Esophagus squamous epithelium (tissue), 4 donors: ENCODE measurements around the gene BCL11B.

Experiments
- CTCF ChIP-seq, 6 experiments: fragments of 450-650 bp in 4 of 6; fragments of 200-600 bp in 2 of 6; sonication (generic) in 2 of 6; IDR thresholded peaks; one replicate each; pipeline ENCODE4 v1.5.1; 2016 to 2019; ENCODE audit warnings: antibody characterized with exemption in 6 of 6, mild to moderate bottlenecking in 4 of 6, moderate library complexity in 4 of 6
- POLR2A ChIP-seq, 4 donors: fragments of 450-650 bp; IDR thresholded peaks; one replicate each; pipeline ENCODE4 v1.6.1; 2017; ENCODE audit warnings: antibody characterized with exemption in 4 of 4, mild to moderate bottlenecking in 4 of 4, moderate library complexity in 3 of 4

GRCh38 chr14:99275222-99275584, 3.2 kb upstream of the BCL11B start:
- TF ChIP-seq CTCF (IDR thresholded peaks at IDR 0.05), result no peak
- no peak for TF ChIP-seq POLR2A (IDR thresholded peaks at IDR 0.05)
